Right hindlimb (tissue), 1 donor: ENCODE measurements around the gene ADORA2A.

ENCODE experiments used
- DNase-seq: peaks from one replicate; pipeline ENCODE4 v3.0.0-alpha.2; 2018

ADORA2A gene

GRCh38 chr22:24427500-24428164 lies at the start of gene ADORA2A:
ADORA2A (plus strand) TSS chr22:24427599; CDS start chr22:24433405, 5,806 bp downstream.
- no peak for DNase-seq

- no peak for DNase-seq
Measured at GRCh38 chr22:24379536-24379935, 47.9 kb upstream of the ADORA2A start.

- DNase-seq = no peak
Measured at GRCh38 chr22:24380220-24380904, 47.0 kb upstream of the ADORA2A start.

GRCh38 chr22:24380905-24381230 lies 46.5 kb upstream of the ADORA2A start:
- DNase-seq = no peak

GRCh38 chr22:24383061-24383460 lies 44.3 kb upstream of the ADORA2A start:
- no peak for DNase-seq

- DNase-seq = no peak
Measured at GRCh38 chr22:24384131-24384530, 43.3 kb upstream of the ADORA2A start.

GRCh38 chr22:24386937-24387471 lies 40.4 kb upstream of the ADORA2A start:
- no peak for DNase-seq

GRCh38 chr22:24389680-24390079 lies 37.7 kb upstream of the ADORA2A start:
- no peak for DNase-seq

GRCh38 chr22:24390156-24390555 lies 37.2 kb upstream of the ADORA2A start:
- no peak for DNase-seq

GRCh38 chr22:24390576-24390975 lies 36.8 kb upstream of the ADORA2A start:
- DNase-seq = peak; percentile 47

- DNase-seq = no peak
Measured at GRCh38 chr22:24391836-24392217, 35.6 kb upstream of the ADORA2A start.

- no peak for DNase-seq
Measured at GRCh38 chr22:24392218-24392931, 35.0 kb upstream of the ADORA2A start.

GRCh38 chr22:24393012-24393559 lies 34.3 kb upstream of the ADORA2A start:
- no peak for DNase-seq

- DNase-seq = no peak
Measured at GRCh38 chr22:24393848-24394247, 33.6 kb upstream of the ADORA2A start.

GRCh38 chr22:24394254-24394653 lies 33.1 kb upstream of the ADORA2A start:
- no peak for DNase-seq

GRCh38 chr22:24398409-24398808 lies 29.0 kb upstream of the ADORA2A start:
- no peak for DNase-seq

- no peak for DNase-seq
Measured at GRCh38 chr22:24400034-24400725, 27.2 kb upstream of the ADORA2A start.

- DNase-seq = no peak
Measured at GRCh38 chr22:24400726-24401596, 26.4 kb upstream of the ADORA2A start.

- no peak for DNase-seq
Measured at GRCh38 chr22:24401931-24402367, 25.4 kb upstream of the ADORA2A start.

- DNase-seq = peak; percentile 60
Measured at GRCh38 chr22:24402460-24403192, 24.8 kb upstream of the ADORA2A start.

GRCh38 chr22:24403346-24403745 lies 24.1 kb upstream of the ADORA2A start:
- no peak for DNase-seq
